Astrocyte of the hippocampus (primary cell): ENCODE measurements around the gene GNAZ.

Experiments
- DNase-seq: peaks from one replicate; pipeline ENCODE4 v3.0.0; 2011; ENCODE audit warnings: low read depth, low spot score

The GNAZ gene

GRCh38 chr22:23092217-23092955 lies 22.1 kb downstream of the GNAZ start:
- DNase-seq, result no peak

- DNase-seq, result no peak
Measured at GRCh38 chr22:23093051-23093788, 22.9 kb downstream of the GNAZ start.

GRCh38 chr22:23094260-23094659 lies 23.9 kb downstream of the GNAZ start:
- no peak for DNase-seq

- DNase-seq, result no peak
Measured at GRCh38 chr22:23094695-23095681, 24.7 kb downstream of the GNAZ start.

GRCh38 chr22:23095733-23096342 lies 25.5 kb downstream of the GNAZ start:
- DNase-seq, result no peak

GRCh38 chr22:23097412-23098229 lies 27.3 kb downstream of the GNAZ start:
- DNase-seq, result no peak

GRCh38 chr22:23098230-23098705 lies 27.9 kb downstream of the GNAZ start:
- no peak for DNase-seq

- peak; percentile 11 for DNase-seq
Measured at GRCh38 chr22:23098718-23099530, 28.6 kb downstream of the GNAZ start.

- no peak for DNase-seq
Measured at GRCh38 chr22:23099531-23099804, 29.1 kb downstream of the GNAZ start.

GRCh38 chr22:23100124-23100801 lies 29.9 kb downstream of the GNAZ start:
- no peak for DNase-seq

GRCh38 chr22:23101524-23101923 lies 31.2 kb downstream of the GNAZ start:
- DNase-seq, result no peak

GRCh38 chr22:23102002-23102655 lies 31.8 kb downstream of the GNAZ start:
- no peak for DNase-seq

GRCh38 chr22:23102776-23103175 lies 32.5 kb downstream of the GNAZ start:
- no peak for DNase-seq

GRCh38 chr22:23103199-23103954 lies 33.1 kb downstream of the GNAZ start:
- no peak for DNase-seq

- DNase-seq, result no peak
Measured at GRCh38 chr22:23104187-23104971, 34.1 kb downstream of the GNAZ start.

- DNase-seq, result no peak
Measured at GRCh38 chr22:23105304-23105703, 35.0 kb downstream of the GNAZ start.

GRCh38 chr22:23105919-23106318 lies 35.6 kb downstream of the GNAZ start:
- DNase-seq, result no peak
